OCI-LY7 (cell line): ENCODE measurements around the gene MTERF4. TPM values are rescaled to one million over a fixed set of nuclear protein-coding genes. Genes with fewer than 3 reads are reported as not detected.

Source experiments
- BruUV-seq: library from RNA; stranded (reverse); fragments of 400-500 nt; replicated peaks from 2 replicates; lab custom pipeline; 2021; lab: Mats Ljungman, UMichigan
- CTCF ChIA-PET: fragments of 300-600 bp; sonication (Branson Sonifier 250); formaldehyde crosslinking; loops from one replicate; lab custom pipeline; 2022; ENCODE audit warnings: antibody characterized with exemption; ENCODE audit not compliant: unreplicated experiment; lab: Charles Lee
- POLR2A ChIA-PET: fragments of 300-600 bp; sonication (Branson Sonifier 250); formaldehyde crosslinking; loops from one replicate; lab custom pipeline; 2022; ENCODE audit warnings: antibody characterized with exemption; lab: Charles Lee
- DNase-seq: peaks from one replicate; pipeline ENCODE4 v3.0.0-alpha.2; 2015; ENCODE audit warnings: low spot score
- H2AFZ ChIP-seq: fragments of 200-600 bp; sonication (generic), shearing (Covaris generic); 2 replicates; pipeline ENCODE4 v1.6.1; 2014; ENCODE audit warnings: mild to moderate bottlenecking, antibody characterized with exemption, low read length, moderate library complexity
- H3K27ac ChIP-seq: fragments of 200-600 bp; sonication (generic); 2 replicates; pipeline ENCODE4 v1.5.1; 2014; ENCODE audit warnings: mixed run types, low read depth, mild to moderate bottlenecking, moderate library complexity, low read length, inconsistent platforms; ENCODE audit not compliant: poor library complexity, severe bottlenecking
- H3K36me3 ChIP-seq: fragments of 200-600 bp; sonication (generic); 2 replicates; pipeline ENCODE4 v1.6.1; 2014; ENCODE audit warnings: mild to moderate bottlenecking, antibody characterized with exemption, low read length, moderate library complexity, mixed read lengths; ENCODE audit not compliant: insufficient read depth
- H3K4me1 ChIP-seq: fragments of 200-600 bp; sonication (generic); 2 replicates; pipeline ENCODE4 v1.5.1; 2014; ENCODE audit warnings: mild to moderate bottlenecking, low read length; ENCODE audit not compliant: insufficient read depth, poor library complexity, severe bottlenecking
- H3K4me2 ChIP-seq: fragments of 200-600 bp; sonication (generic); 2 replicates; pipeline ENCODE4 v1.6.1; 2014; ENCODE audit warnings: mild to moderate bottlenecking, low read length
- H3K4me3 ChIP-seq: fragments of 200-600 bp; sonication (generic); 2 replicates; pipeline ENCODE4 v1.5.1; 2014; ENCODE audit warnings: mild to moderate bottlenecking, low read depth, low read length; ENCODE audit not compliant: poor library complexity, severe bottlenecking
- H3K79me2 ChIP-seq: fragments of 200-600 bp; sonication (generic); 2 replicates; pipeline ENCODE4 v1.6.1; 2016; ENCODE audit warnings: low read depth, mild to moderate bottlenecking, low read length, moderate library complexity, mixed read lengths; ENCODE audit not compliant: insufficient read depth
- H3K9me2 ChIP-seq: fragments of 200-600 bp; sonication (generic); 2 replicates; pipeline ENCODE4 v1.6.1; 2016; ENCODE audit warnings: mild to moderate bottlenecking, low read length, mixed read lengths; ENCODE audit not compliant: insufficient read depth
- H3K9me3 ChIP-seq: fragments of 200-600 bp; sonication (generic); 2 replicates; pipeline ENCODE4 v1.6.1; 2014; ENCODE audit warnings: mild to moderate bottlenecking, mixed run types, low read length, mixed read lengths
- H4K20me1 ChIP-seq: fragments of 200-600 bp; sonication (generic); 2 replicates; pipeline ENCODE4 v1.6.1; 2014; ENCODE audit warnings: mild to moderate bottlenecking, antibody characterized with exemption, low read length, moderate library complexity, mixed read lengths; ENCODE audit not compliant: insufficient read depth
- CTCF ChIP-seq: fragments of 200-600 bp; sonication (generic); conservative IDR thresholded peaks from 2 replicates; pipeline ENCODE4 v1.5.1; 2014; ENCODE audit warnings: mild to moderate bottlenecking, antibody characterized with exemption, low read length, moderate library complexity, mixed read lengths
- EZH2phosphoT487 ChIP-seq: fragments of 200-600 bp; sonication (generic); IDR thresholded peaks from 2 replicates; pipeline ENCODE4 v1.6.1; 2018; ENCODE audit warnings: low read depth, borderline replicate concordance, mild to moderate bottlenecking, mixed run types, antibody characterized with exemption, low read length, moderate library complexity, mixed read lengths
- intact Hi-C: fragments of 100-400 bp; cut with micrococcal nuclease; formaldehyde crosslinking; loops from one replicate; pipeline ENCODE4 v1.10.0; 2022; ENCODE audit not compliant: unreplicated experiment
- total RNA-seq, 2 experiments: library from RNA; depleted of rRNA in 1 of 2; stranded (reverse); fragments of >200 nt in 1 of 2; shearing (Covaris generic) in 1 of 2; gene quantifications; 2 replicates each; pipeline ENCODE4 v1.2.3, GENCODE V29; 2014 to 2022

Gene MTERF4
- total RNA-seq, 2 experiments from 2014 or later: 48.2 to 58.9 TPM

GRCh38 chr2:241049739-241050623, 52.1 kb downstream of the MTERF4 start:
- CTCF ChIA-PET: interaction anchor here (0.5 kb wide), 1 partner anchor 161 kb away, joined by 22 read pairs; no protein-coding TSS in a partner anchor
- H3K4me2 ChIP-seq: no peak overlapping the region
- no peaks in the 10 kb centered on the region for H4K20me1 ChIP-seq
- H3K79me2 ChIP-seq: no peaks in the 10 kb centered on the region
- peaks cover 3% of the 10 kb centered on the region; the same call in 1 of the 2 replicates for H3K9me3 ChIP-seq
- no peak overlapping the region for H3K27ac ChIP-seq
- no TSS peak for BruUV-seq
- POLR2A ChIA-PET: interaction anchor here (1.4 to 1.5 kb wide), 2 partner anchors 9 to 32 kb away, joined by 4 read pairs; no protein-coding TSS in a partner anchor
- H2AFZ ChIP-seq: no peak overlapping the region
- no peak for TF ChIP-seq EZH2phosphoT487
- no peak for TF ChIP-seq CTCF
- no peaks in the 10 kb centered on the region for H3K36me3 ChIP-seq
- no peak for DNase-seq
- H3K4me3 ChIP-seq: no peak overlapping the region
- no peaks in the 10 kb centered on the region for H3K9me2 ChIP-seq
- H3K4me1 ChIP-seq: peaks cover 4% of the 10 kb centered on the region
- intact Hi-C loops: no loop called here

- Histone ChIP-seq H3K27ac (no peak overlapping the region), H2AFZ (no peak overlapping the region), H3K9me2 (no peaks in the 10 kb centered on the region), H3K9me3 (peaks cover 7% of the 10 kb centered on the region; the same call in 1 of the 2 replicates), H3K79me2 (no peaks in the 10 kb centered on the region), H3K4me1 (peaks cover 4% of the 10 kb centered on the region), H3K4me2 (no peak overlapping the region), H3K4me3 (no peak overlapping the region), H3K36me3 (no peaks in the 10 kb centered on the region), H4K20me1 (no peaks in the 10 kb centered on the region)
- no peak for DNase-seq
- no TSS peak for BruUV-seq
- TF ChIP-seq CTCF (no peak), EZH2phosphoT487 (no peak)
- intact Hi-C loops: no loop called here
- CTCF ChIA-PET: no interaction called here
- POLR2A ChIA-PET: interaction anchor here (1.4 to 1.5 kb wide), 2 partner anchors 10 to 31 kb away, joined by 4 read pairs; no protein-coding TSS in a partner anchor
Measured at GRCh38 chr2:241048949-241049343, 53.1 kb downstream of the MTERF4 start.
